Uterus (tissue), 4 donors: ENCODE measurements around the gene HACD2. TPM values are rescaled to one million over a fixed set of nuclear protein-coding genes. Genes with fewer than 3 reads are reported as not detected.

Experiments used
- DNase-seq, 2 donors: peaks; one replicate each; pipeline ENCODE4 v3.0.0-alpha.2; 2019 to 2020
- H3K27ac ChIP-seq, 2 donors: fragments of 200-600 bp; sonication (generic); 1 replicate in 1 of 2; 2 replicates in 1 of 2; pipeline ENCODE4 v1.5.1; 2016 to 2018
- H3K27me3 ChIP-seq, 2 donors: fragments of 200-600 bp; sonication (generic); one replicate each; pipeline ENCODE4 v1.5.1; 2018 to 2019; ENCODE audit warnings: control low read depth in 1 of 2
- H3K36me3 ChIP-seq, 2 donors: fragments of 200-600 bp; sonication (generic); one replicate each; pipeline ENCODE4 v1.5.1; 2019; ENCODE audit warnings: control low read depth in 1 of 2
- H3K4me1 ChIP-seq, 2 donors: fragments of 200-600 bp; sonication (generic); one replicate each; pipeline ENCODE4 v1.5.1; 2018 to 2019; ENCODE audit warnings: control low read depth in 1 of 2
- H3K4me3 ChIP-seq, 2 donors: fragments of 200-600 bp; sonication (generic); 1 replicate in 1 of 2; 2 replicates in 1 of 2; pipeline ENCODE4 v1.5.1; 2018 to 2019; ENCODE audit warnings: mild to moderate bottlenecking in 1 of 2
- H3K9me3 ChIP-seq, 2 donors: fragments of 200-600 bp; sonication (generic); one replicate each; pipeline ENCODE4 v1.5.1; 2019; ENCODE audit warnings: control low read depth in 1 of 2
- CTCF ChIP-seq, 4 experiments: fragments of 200-600 bp in 2 of 4; fragments of 450-650 bp in 2 of 4; sonication (generic) in 2 of 4; IDR thresholded peaks; one replicate each; pipeline ENCODE4 v1.5.1; 2016 to 2019; ENCODE audit warnings: antibody characterized with exemption in 4 of 4, mild to moderate bottlenecking in 2 of 4, moderate library complexity in 1 of 4
- POLR2A ChIP-seq, 2 donors: fragments of 450-650 bp; IDR thresholded peaks; one replicate each; pipeline ENCODE4 v1.6.1; 2016; ENCODE audit warnings: antibody characterized with exemption in 2 of 2, mild to moderate bottlenecking in 1 of 2, moderate library complexity in 1 of 2
- intact Hi-C: fragments of 100-400 bp; cut with DNase I; formaldehyde crosslinking; loops from one replicate; pipeline ENCODE4 v1.15.1; 2023; ENCODE audit warnings: low total_unique reads
- total RNA-seq, 4 donors: library from RNA; depleted of rRNA in 3 of 4; stranded (reverse); fragments of >200 nt in 3 of 4; gene quantifications; one replicate each; pipeline versions ENCODE4 v1.1.0 to v1.2.4, GENCODE V29; 2014 to 2023
- donor health status: DM: yes; HTN: yes; CAD: no.

HACD2 gene
- total RNA-seq, 4 donors from 2014 or later, result 21.5 to 38.0 (median 28.8) TPM

- Histone ChIP-seq H3K27ac (peak overlapping the region; percentile 52 to 82), H3K9me3 (no peaks in the 10 kb centered on the region), H3K4me1 (peaks cover 0 to 4% of the 10 kb centered on the region in 2 donors), H3K36me3 (no peaks in the 10 kb centered on the region), H3K27me3 (no peaks in the 10 kb centered on the region), H3K4me3 (no peak overlapping the region)
- TF ChIP-seq CTCF (IDR thresholded peaks at IDR 0.05) (no peak), POLR2A (IDR thresholded peaks at IDR 0.05) (no peak)
- intact Hi-C loops, result no loop called here
- DNase-seq, result no peak
Observed at GRCh38 chr3:123623346-123623880, 38.6 kb upstream of the HACD2 start.

GRCh38 chr3:123622766-123623165 is 37.9 kb upstream of the HACD2 start:
- no peaks in the 10 kb centered on the region for H3K36me3 ChIP-seq
- peak overlapping the region; percentile 52 to 82 for H3K27ac ChIP-seq
- DNase-seq, result no peak

DNA sequence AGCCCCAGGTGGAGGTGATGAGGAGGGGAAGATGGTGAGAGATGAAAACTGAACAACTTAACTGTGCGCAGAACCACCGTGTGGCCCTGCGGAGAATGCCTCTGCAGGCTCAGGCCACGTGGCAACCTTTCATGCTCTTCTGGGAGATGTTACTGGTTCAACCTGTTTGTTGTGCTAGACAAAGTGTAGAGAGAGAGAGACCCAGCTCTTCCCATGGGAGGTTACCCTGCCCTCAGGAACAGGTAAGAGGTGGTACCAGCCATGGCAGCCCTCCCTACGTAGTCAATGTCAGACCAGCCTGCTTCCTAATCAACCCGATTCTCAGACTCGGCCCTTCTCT is 37.0 kb upstream of the HACD2 start:
- peak overlapping the region; percentile 82 to 84 for H3K27ac ChIP-seq
- H3K36me3 ChIP-seq, result no peaks in the 10 kb centered on the region
- H3K9me3 ChIP-seq, result no peaks in the 10 kb centered on the region
- H3K4me1 ChIP-seq, result peaks cover 0 to 4% of the 10 kb centered on the region in 2 donors
- no peak for TF ChIP-seq CTCF (IDR thresholded peaks at IDR 0.05)
- TF ChIP-seq POLR2A (IDR thresholded peaks at IDR 0.05), result no peak
- DNase-seq, result no peak
- intact Hi-C loops, result no loop called here
- no peaks in the 10 kb centered on the region for H3K27me3 ChIP-seq
- H3K4me3 ChIP-seq, result no peak overlapping the region

More at GRCh38 chr3:123622766-123623165, 37.9 kb upstream of the HACD2 start:
- Histone ChIP-seq H3K4me1 (peaks cover 0 to 4% of the 10 kb centered on the region in 2 donors), H3K4me3 (no peak overlapping the region), H3K27me3 (no peaks in the 10 kb centered on the region), H3K9me3 (no peaks in the 10 kb centered on the region)
- intact Hi-C loops, result no loop called here
- TF ChIP-seq CTCF (IDR thresholded peaks at IDR 0.05) (no peak), POLR2A (IDR thresholded peaks at IDR 0.05) (no peak)

DNA sequence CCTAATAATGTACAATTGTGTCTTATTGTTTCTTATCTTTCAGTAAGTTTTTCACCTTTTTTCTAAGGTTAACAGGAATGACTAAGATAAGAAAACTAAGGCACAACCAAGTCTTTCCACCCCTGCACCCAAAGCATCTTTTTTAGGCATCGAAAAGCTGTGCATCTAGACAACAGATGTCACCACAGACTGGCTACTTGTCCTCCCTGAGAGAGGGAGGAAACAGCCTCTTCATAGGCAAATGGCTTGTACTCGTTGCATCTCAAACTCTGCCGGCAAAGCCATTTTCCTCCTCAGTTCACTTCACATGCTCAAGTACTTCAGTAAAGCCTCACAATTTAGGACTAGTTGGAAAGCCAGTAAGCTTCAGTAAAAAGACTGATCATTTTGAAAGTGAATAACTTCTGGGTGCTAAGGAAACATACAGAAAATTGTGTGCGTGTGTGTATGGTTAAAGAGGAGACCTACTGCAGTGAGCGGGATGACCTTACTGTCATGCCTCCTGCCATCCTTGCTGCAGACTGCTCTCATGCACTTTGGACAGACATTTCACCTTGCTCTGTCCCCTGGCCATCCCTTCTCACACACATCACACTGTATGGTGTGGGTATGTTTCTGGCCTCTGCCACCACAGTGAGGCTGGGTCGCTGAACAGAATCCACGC is 36.5 kb upstream of the HACD2 start:
- Histone ChIP-seq H3K36me3 (no peaks in the 10 kb centered on the region), H3K27me3 (no peaks in the 10 kb centered on the region), H3K9me3 (no peaks in the 10 kb centered on the region), H3K27ac (peak overlapping the region; percentile 82 to 84), H3K4me1 (peaks cover 0 to 4% of the 10 kb centered on the region in 2 donors), H3K4me3 (no peak overlapping the region)
- TF ChIP-seq POLR2A (IDR thresholded peaks at IDR 0.05) (no peak), CTCF (IDR thresholded peaks at IDR 0.05) (no peak)
- intact Hi-C loops, result no loop called here
- no peak for DNase-seq

GRCh38 chr3:123620343-123620742 is 35.5 kb upstream of the HACD2 start:
- Histone ChIP-seq H3K4me3 (peak overlapping the region; percentile 23 to 35), H3K27ac (peak overlapping the region; percentile 82 to 84), H3K9me3 (no peaks in the 10 kb centered on the region), H3K27me3 (no peaks in the 10 kb centered on the region), H3K36me3 (no peaks in the 10 kb centered on the region), H3K4me1 (peaks cover 0 to 4% of the 10 kb centered on the region in 2 donors)
- peak; percentile 67 to 73 for TF ChIP-seq POLR2A (IDR thresholded peaks at IDR 0.05)
- TF ChIP-seq CTCF (IDR thresholded peaks at IDR 0.05), result no peak
- intact Hi-C loops, result no loop called here
- peak; percentile 54 to 78 for DNase-seq
